OCI-LY7 (cell line): Measurements from ENCODE around the gene DGCR8.

Experiments
- CTCF ChIP-seq: fragments of 200-600 bp; sonication (generic); conservative IDR thresholded peaks from 2 replicates; pipeline ENCODE4 v1.5.1; 2014; ENCODE audit warnings: mild to moderate bottlenecking, antibody characterized with exemption, low read length, moderate library complexity, mixed read lengths
- EZH2phosphoT487 ChIP-seq: fragments of 200-600 bp; sonication (generic); IDR thresholded peaks from 2 replicates; pipeline ENCODE4 v1.6.1; 2018; ENCODE audit warnings: low read depth, borderline replicate concordance, mild to moderate bottlenecking, mixed run types, antibody characterized with exemption, low read length, moderate library complexity, mixed read lengths

GRCh38 chr22:20123366-20124082 is 43.5 kb downstream of the DGCR8 start:
- TF ChIP-seq CTCF (no peak), EZH2phosphoT487 (no peak)
